Activated T-helper 1 cell treated with anti-CD3 and anti-CD28 coated beads, Interleukin-2, amount 50 U/mL, for 16 hours (primary cell): ENCODE results near the gene TRDMT1.

Experiments
- DNase-seq, 2 donors: peaks; one replicate each; pipeline ENCODE4 v3.0.0-alpha.2; 2020; ENCODE audit warnings: low read depth in 1 of 2, low spot score in 1 of 2

Gene TRDMT1

GRCh38 chr10:17212802-17213221 is 11.3 kb upstream of the TRDMT1 start:
- DNase-seq: no peak

DNA sequence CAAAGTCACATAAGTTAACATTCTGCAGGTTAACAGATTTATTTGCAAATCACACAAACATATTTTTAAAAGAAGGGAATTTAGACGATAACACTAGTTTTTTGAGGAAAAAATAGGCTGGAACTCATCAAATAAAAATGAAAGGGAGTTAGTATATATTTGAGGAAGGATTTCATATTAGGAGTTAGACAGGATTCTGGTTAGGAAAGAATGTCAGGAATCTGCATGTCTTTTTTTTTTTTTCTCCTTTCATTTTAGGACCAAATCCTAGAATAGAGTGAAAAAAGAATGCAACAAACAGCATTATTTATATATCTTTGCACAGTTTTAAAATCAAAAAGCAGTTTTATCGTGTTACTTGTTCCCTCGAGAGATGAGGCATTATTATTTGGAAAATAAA is 8.9 kb upstream of the TRDMT1 start:
- DNase-seq: no peak

GRCh38 chr10:17209881-17210280 is 8.4 kb upstream of the TRDMT1 start:
- no peak for DNase-seq

- DNase-seq: no peak
Observed at GRCh38 chr10:17209302-17209701, 7.8 kb upstream of the TRDMT1 start.

- DNase-seq: no peak
Observed at GRCh38 chr10:17208476-17208875, 7.0 kb upstream of the TRDMT1 start.

- peak in 1 of 2 donors; percentile 11 for DNase-seq
Observed at GRCh38 chr10:17206210-17206709, 4.8 kb upstream of the TRDMT1 start.

GRCh38 chr10:17203416-17203815 is 1.9 kb upstream of the TRDMT1 start:
- no peak for DNase-seq

DNA sequence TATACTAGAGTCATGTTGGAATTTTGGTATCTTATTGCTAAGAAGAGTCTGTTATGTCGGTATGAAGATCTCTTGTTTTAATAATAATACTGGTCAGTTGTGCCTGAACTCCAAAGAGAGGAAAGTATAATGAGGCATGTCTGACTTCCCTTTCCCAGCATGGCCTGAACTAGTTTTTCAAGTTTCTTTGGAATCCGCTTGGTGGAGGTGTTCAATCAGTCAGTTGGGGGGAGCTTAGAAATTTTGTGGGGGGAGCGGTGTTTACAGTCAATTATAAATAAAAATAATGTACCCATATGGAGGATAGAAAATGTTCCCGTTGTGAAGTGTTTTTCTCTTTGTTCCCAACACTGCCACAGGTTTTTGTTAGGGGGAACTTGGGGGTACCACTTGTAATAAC is 1.5 kb upstream of the TRDMT1 start:
- no peak for DNase-seq

GRCh38 chr10:17202506-17202905 is 1.0 kb upstream of the TRDMT1 start:
- no peak for DNase-seq

- no peak for DNase-seq
Observed at GRCh38 chr10:17201794-17202116, 283 bp upstream of the TRDMT1 start.

- no peak for DNase-seq
Observed at GRCh38 chr10:17200001-17200911, 1.2 kb downstream of the TRDMT1 start.

DNA sequence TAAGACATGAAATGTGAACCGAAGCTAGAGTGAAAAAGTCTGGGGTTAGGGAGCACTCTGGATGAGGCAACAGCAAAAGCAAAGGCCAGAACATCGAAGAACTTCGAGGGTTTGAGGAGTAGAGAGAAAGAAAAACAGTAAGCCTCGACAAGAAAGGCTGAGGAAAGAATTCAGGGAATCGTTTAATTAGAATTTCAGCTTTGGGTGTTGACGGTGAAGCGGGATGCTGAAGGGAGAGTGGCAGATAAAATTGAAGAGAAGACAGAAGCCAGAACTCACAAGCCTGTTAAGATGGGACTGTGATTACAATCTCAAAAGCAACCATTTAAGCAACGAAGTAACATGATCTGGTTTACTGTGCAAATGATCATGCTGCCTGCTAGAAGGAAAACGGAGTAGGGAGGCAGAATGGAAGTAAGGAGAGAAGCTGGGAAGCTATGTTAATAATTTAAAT is 2.1 kb downstream of the TRDMT1 start:
- DNase-seq: no peak

GRCh38 chr10:17196573-17196972 is 4.9 kb downstream of the TRDMT1 start:
- no peak for DNase-seq

GRCh38 chr10:17196045-17196444 is 5.4 kb downstream of the TRDMT1 start:
- no peak for DNase-seq

DNA sequence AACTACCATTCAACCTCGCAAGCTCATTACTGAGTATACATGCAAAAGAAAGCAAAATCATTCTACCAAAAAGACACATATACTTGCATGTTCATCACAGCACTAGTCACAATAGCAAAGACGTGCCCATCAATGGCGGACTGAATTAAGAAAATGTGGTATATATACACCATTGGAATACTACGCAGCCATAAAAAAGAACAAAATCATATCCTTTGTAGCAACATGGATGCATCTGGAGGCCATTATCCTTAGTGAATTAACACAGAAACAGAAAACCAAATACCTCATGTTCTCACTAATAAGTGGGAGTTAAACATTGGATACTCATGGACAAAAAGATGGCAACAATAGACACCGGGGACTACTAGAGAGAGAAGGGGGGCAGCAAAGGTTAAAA is 6.4 kb downstream of the TRDMT1 start:
- no peak for DNase-seq

GRCh38 chr10:17190602-17191001 is 10.9 kb downstream of the TRDMT1 start:
- no peak for DNase-seq

DNA sequence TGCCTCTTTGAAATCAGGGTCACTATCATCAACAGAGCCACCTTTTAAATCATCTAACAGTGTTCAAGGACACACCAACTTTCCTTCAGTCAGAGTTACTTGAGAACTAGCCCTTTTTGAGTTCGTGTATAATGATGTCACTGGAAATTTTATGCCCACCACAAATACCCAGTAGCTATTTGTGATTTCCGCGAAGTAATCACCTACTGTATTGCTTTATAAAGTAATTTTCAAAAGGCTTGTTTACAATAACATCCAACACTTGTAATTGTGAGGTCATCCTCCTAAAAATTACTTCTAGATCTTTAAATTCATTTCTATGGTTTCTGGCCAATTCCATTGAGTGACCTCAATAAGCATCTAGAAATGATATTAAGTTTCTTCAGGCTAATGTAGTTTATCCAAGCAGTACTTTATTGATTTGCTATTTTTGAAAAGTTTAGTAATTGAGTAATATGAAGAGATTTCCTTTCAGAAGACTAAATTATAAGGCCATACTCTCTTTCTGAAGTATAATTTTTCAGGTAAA is 12.8 kb downstream of the TRDMT1 start:
- DNase-seq: no peak

DNA sequence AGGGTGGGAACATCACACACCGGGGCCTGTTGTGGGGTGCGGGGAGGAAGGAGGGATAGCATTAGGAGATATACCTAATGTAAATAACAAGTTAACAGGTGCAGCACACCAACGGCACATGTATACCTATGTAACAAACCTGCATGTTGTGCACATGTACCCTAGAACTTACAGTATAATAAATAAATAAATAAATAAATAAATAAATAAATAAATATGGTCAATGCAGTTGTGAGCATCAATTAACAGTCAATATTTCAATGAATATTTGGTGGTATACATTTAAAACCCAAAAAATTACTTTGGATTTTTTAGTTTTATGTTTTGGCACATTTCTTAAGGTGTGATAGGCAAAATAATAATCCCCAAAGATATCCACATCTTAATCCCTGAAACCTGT is 15.6 kb downstream of the TRDMT1 start:
- DNase-seq: no peak

DNA sequence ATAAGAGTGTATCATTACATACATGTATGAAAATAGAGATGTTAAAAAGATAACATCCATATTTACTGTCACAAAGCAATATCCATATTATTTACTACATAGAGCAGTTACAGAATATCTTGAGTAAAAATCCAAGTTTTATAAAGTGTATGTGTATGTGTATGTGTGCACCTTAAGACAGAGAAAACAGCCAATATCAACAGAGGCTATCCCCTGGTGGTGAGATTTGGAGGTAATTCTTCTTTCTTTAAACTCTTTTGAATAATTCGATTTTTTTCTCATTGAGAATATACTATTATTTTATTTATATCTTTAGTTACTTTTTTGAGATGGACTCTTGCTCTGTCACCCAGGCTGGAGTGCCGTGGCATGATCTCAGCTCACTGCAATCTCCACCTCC is 18.4 kb downstream of the TRDMT1 start:
- no peak for DNase-seq

- no peak for DNase-seq
Observed at GRCh38 chr10:17181751-17182150, 19.7 kb downstream of the TRDMT1 start.

DNA sequence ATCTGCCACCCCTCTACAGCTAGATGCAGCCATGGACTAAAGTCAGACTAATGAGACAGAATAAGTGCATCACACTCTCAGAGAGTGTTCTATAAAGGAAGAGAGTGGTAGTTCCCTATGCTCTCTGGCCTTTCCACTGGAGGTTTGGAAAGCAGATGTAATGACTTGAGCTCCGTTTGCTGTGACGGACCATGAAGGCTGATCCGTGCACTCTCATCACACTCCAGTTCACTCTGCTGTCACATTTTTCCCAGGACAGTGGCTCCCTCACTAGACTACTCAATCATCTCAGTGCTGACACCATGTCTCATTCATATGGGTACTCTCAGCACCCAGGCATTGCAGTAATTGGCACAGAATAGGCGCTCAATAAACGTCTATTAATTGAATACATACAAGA is 20.4 kb downstream of the TRDMT1 start:
- no peak for DNase-seq

DNA sequence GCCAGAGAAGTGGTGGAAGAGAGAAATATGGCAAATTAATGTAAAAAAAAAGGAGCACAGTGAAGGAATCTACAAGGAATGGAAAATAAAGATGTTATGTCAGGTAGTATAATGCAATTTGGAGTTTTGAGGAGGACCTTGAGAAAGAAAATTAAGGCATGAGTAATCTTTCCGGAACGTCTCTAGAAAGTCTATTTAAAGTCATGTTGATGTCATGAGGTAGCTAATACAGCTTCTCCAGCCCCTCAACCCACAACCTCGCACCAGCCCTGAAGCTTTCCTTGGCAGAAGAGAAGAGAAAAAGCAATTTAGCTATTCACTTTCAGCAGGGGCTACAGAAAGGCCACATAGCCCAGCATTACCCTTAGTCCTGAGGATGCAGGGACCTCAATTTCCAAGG is 22.5 kb downstream of the TRDMT1 start:
- DNase-seq: no peak

GRCh38 chr10:17178006-17178405 is 23.5 kb downstream of the TRDMT1 start:
- DNase-seq: no peak
